Stomach (tissue), 4 donors: ENCODE results near the gene MAN2B1.

ENCODE experiments used
- CTCF ChIP-seq, 7 experiments: fragments of 450-650 bp in 4 of 7; fragments of 200-600 bp in 3 of 7; sonication (generic) in 3 of 7; IDR thresholded peaks; one replicate each; pipeline ENCODE4 v1.5.1; 2016 to 2019; ENCODE audit warnings: antibody characterized with exemption in 7 of 7, control low read depth in 2 of 7, mild to moderate bottlenecking in 1 of 7
- POLR2A ChIP-seq, 4 donors: fragments of 450-650 bp; IDR thresholded peaks; one replicate each; pipeline ENCODE4 v1.6.1; 2016; ENCODE audit warnings: antibody characterized with exemption in 4 of 4, control low read depth in 2 of 4, mild to moderate bottlenecking in 1 of 4, moderate library complexity in 1 of 4

DNA sequence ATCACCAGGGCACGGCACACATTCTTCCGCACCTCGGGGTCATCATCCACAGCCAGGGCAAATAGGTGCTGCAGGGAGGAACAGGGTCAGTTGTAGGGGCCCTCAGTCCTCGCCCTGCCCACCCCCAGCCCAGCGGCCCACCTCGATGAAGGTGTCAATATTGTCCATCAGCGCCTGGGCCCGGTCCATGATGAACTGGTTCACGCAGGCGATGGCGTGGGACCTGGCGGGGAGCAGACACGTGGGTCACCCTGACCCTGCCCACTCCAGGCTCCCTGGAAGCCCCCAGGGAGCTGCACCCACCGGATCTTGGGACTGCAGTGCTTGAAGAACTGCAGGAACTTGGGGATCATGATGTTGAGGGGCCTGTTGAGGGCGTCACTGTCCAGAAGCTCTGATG, 48.6 kb upstream of the MAN2B1 start:
- TF ChIP-seq CTCF (IDR thresholded peaks at IDR 0.05) (no peak), POLR2A (IDR thresholded peaks at IDR 0.05) (no peak)
